Hematopoietic multipotent progenitor cell treated with erythropoietin and hydrocortisone succinate and interleukin-3 and kit ligand, for 15 days (in vitro differentiated cells): ENCODE results near the gene OR52E2.

Source experiments
- DNase-seq: peaks from one replicate; pipeline ENCODE4 v3.0.0-alpha.2; 2015; ENCODE audit warnings: low spot score

Gene OR52E2

DNA sequence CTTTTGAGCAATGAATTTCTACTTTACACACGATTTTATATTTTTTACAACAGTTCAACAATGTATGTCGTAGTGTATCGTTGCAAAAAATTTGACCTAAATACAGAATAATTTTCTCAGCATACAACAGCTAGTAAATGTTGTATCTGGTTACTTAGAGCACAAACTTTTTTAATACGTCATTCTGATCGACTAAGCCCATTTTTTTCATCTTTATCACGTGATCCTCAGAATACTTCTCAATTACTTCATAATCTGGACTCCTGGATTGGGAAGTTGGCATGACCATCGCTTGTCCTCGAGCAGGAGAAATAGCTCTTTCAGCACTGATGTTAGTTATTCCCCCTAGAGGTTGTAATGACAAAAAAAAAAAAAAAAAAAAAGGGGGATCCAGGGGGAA lies 48.2 kb downstream of the OR52E2 start:
- no peak for DNase-seq
